ENCODE results near the gene HS6ST2.

GRCh38 chrX:132961511-132961910, 3.1 kb upstream of the HS6ST2 start:
- TF ChIP-seq FOXK2 (IDR thresholded peaks at IDR 0.05) (no peak), POLR2AphosphoS5 (IDR thresholded peaks at IDR 0.05; ENCODE audit: low read length) (no peak), STAT3 (IDR thresholded peaks at IDR 0.05; ENCODE audit: low read depth, low read length) (no peak), BCL11A (IDR thresholded peaks at IDR 0.05; ENCODE audit: low read depth, low read length) (no peak), BMI1 (IDR thresholded peaks at IDR 0.05; ENCODE audit: borderline replicate concordance) (no peak), POLR2A (IDR thresholded peaks at IDR 0.05; ENCODE audit: low read depth, low read length) (no peak), RCOR1 (conservative IDR thresholded peaks at IDR 0.05; ENCODE audit: low read depth, low read length) (no peak), CTCF (IDR thresholded peaks at IDR 0.05 in 2 of 3, conservative IDR thresholded peaks at IDR 0.05 in 1 of 3; ENCODE audit: control insufficient read depth in 2 of 3, extremely low read depth in 1 of 3, insufficient read depth in 1 of 3, low read depth in 3 of 3, low read length in 3 of 3) (no peak), EP300 (IDR thresholded peaks at IDR 0.05; ENCODE audit: borderline replicate concordance in 1 of 2, control insufficient read depth in 1 of 2, low read depth in 2 of 2, low read length in 2 of 2) (no peak), E2F4 (IDR thresholded peaks at IDR 0.05; ENCODE audit: low read depth, low read length) (no peak), CREB1 (IDR thresholded peaks at IDR 0.05; ENCODE audit: low read depth) (no peak), ZSCAN29 (IDR thresholded peaks at IDR 0.05) (no peak), MEF2A (IDR thresholded peaks at IDR 0.05; ENCODE audit: insufficient read depth, low read depth, low read length) (no peak)
- TF ChIP-seq, protein P1, sequence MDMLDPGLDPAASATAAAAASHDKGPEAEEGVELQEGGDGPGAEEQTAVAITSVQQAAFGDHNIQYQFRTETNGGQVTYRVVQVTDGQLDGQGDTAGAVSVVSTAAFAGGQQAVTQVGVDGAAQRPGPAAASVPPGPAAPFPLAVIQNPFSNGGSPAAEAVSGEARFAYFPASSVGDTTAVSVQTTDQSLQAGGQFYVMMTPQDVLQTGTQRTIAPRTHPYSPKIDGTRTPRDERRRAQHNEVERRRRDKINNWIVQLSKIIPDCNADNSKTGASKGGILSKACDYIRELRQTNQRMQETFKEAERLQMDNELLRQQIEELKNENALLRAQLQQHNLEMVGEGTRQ (IDR thresholded peaks at IDR 0.05; ENCODE audit: borderline replicate concordance, low read depth, low read length) = no peak

Data from GM12878 (cell line).